ENCODE results near the gene ATG2A. TPM values are rescaled to one million over a fixed set of nuclear protein-coding genes. Genes with fewer than 3 reads are reported as not detected.

ATG2A gene
- total and polyA plus RNA-seq, 7 donors: 11.0 to 21.6 (median 19.5) TPM

- 16 to 32% (median 20%) methylated on average over 20 to 34 of the region's 34 CpGs for WGBS, 3 donors
- H3K27ac ChIP-seq: peak overlapping the region; percentile 76
- intact Hi-C loops (cut with DNase I): no loop called here
These were observed 29.1 kb downstream of the ATG2A start for GRCh38 chr11:64887757-64888405.

GRCh38 chr11:64887234-64887756 lies 29.7 kb downstream of the ATG2A start:
- DNase-seq (no peak), ATAC-seq (peak in 1 of 4 donors; percentile 3)
- H3K4me3 ChIP-seq: peak overlapping the region; percentile 52
- H3K9me3 ChIP-seq: no peaks in the 10 kb centered on the region
- peaks cover 6% of the 10 kb centered on the region for H3K4me1 ChIP-seq
- no peak for TF ChIP-seq CTCF (IDR thresholded peaks at IDR 0.05)
- no peaks in the 10 kb centered on the region for H3K27me3 ChIP-seq (ENCODE audit: insufficient read depth in 3 of 3, low read length in 2 of 3)
- H3K36me3 ChIP-seq (ENCODE audit: insufficient read depth in 1 of 2, low read depth in 1 of 2): no peaks in the 10 kb centered on the region
- 75 to 85% (median 77%) methylated on average over 8 of the region's 8 CpGs for WGBS, 3 donors
- peak overlapping the region; percentile 76 for H3K27ac ChIP-seq
- intact Hi-C loops (cut with DNase I): no loop called here

More at GRCh38 chr11:64887757-64888405, 29.1 kb downstream of the ATG2A start:
- Histone ChIP-seq H3K4me3 (peak overlapping the region; percentile 52), H3K27me3 (ENCODE audit: insufficient read depth in 3 of 3, low read length in 2 of 3) (no peaks in the 10 kb centered on the region), H3K4me1 (peaks cover 6% of the 10 kb centered on the region), H3K36me3 (ENCODE audit: insufficient read depth in 1 of 2, low read depth in 1 of 2) (no peaks in the 10 kb centered on the region), H3K9me3 (no peaks in the 10 kb centered on the region)
- peak; percentile 99 for TF ChIP-seq CTCF (IDR thresholded peaks at IDR 0.05)
- DNase-seq (peak; percentile 86 to 91), ATAC-seq (peak; percentile 90 to 98 (median 96))

- Histone ChIP-seq H3K9me3 (no peaks in the 10 kb centered on the region), H3K4me3 (no peak overlapping the region), H3K27ac (no peak overlapping the region), H3K4me1 (peaks cover 6% of the 10 kb centered on the region), H3K36me3 (ENCODE audit: insufficient read depth in 1 of 2, low read depth in 1 of 2) (no peaks in the 10 kb centered on the region), H3K27me3 (ENCODE audit: insufficient read depth in 3 of 3, low read length in 2 of 3) (no peaks in the 10 kb centered on the region)
- ATAC-seq: no peak
- no peak for TF ChIP-seq CTCF (IDR thresholded peaks at IDR 0.05)
- 85 to 91% (median 88%) methylated on average over 15 of the region's 15 CpGs for WGBS, 3 donors
- DNase-seq: no peak
- intact Hi-C loops (cut with DNase I): loop anchor here in 1 of 2 donors (2.0 kb wide), 1 partner anchor 33 kb away; no protein-coding TSS in a partner anchor
These were observed 31.4 kb downstream of the ATG2A start for GRCh38 chr11:64885367-64886286.

- no peaks in the 10 kb centered on the region for H3K9me3 ChIP-seq
- H3K27ac ChIP-seq: no peak overlapping the region
- DNase-seq: no peak
These were observed 33.0 kb downstream of the ATG2A start for GRCh38 chr11:64884019-64884418.

More at GRCh38 chr11:64884019-64884418, 33.0 kb downstream of the ATG2A start:
- Histone ChIP-seq H3K27me3 (ENCODE audit: insufficient read depth in 3 of 3, low read length in 2 of 3) (no peaks in the 10 kb centered on the region), H3K4me1 (peaks cover 13% of the 10 kb centered on the region), H3K36me3 (ENCODE audit: insufficient read depth in 1 of 2, low read depth in 1 of 2) (no peaks in the 10 kb centered on the region), H3K4me3 (no peak overlapping the region)
- TF ChIP-seq CTCF (IDR thresholded peaks at IDR 0.05): no peak
- WGBS, 3 donors: 91 to 94% (median 92%) methylated on average over 8 of the region's 8 CpGs
- no peak for ATAC-seq
- intact Hi-C loops (cut with DNase I): loop anchor here in 1 of 2 donors (2.0 kb wide), 1 partner anchor 31 kb away; no protein-coding TSS in a partner anchor

Data from psoas muscle (tissue), 8 donors.